PFSK-1 (cell line): ENCODE measurements around the gene PRR23A.

Experiments
- FOXP2 ChIP-seq: optimal IDR thresholded peaks from 2 replicates; pipeline ENCODE3; 2011; ENCODE audit warnings: borderline replicate concordance, control low read depth, inconsistent platforms; ENCODE audit not compliant: insufficient read depth; ENCODE audit errors: extremely low read length, extremely low read depth
- POLR2AphosphoS5 ChIP-seq: IDR thresholded peaks from 2 replicates; pipeline ENCODE4 v1.6.1; 2012; ENCODE audit warnings: low read depth, mild to moderate bottlenecking, control low read depth, low read length, moderate library complexity
- SIN3A ChIP-seq: IDR thresholded peaks from 2 replicates; pipeline ENCODE4 v1.6.1; 2012; ENCODE audit warnings: mild to moderate bottlenecking, low read length, moderate library complexity, borderline replicate concordance; ENCODE audit not compliant: insufficient read depth
- TAF1 ChIP-seq: IDR thresholded peaks from 2 replicates; pipeline ENCODE4 v1.6.1; 2012; ENCODE audit warnings: low read length, control low read depth, borderline replicate concordance; ENCODE audit not compliant: insufficient read depth
- TF ChIP-seq, protein P1 (sequence below), 2 experiments: IDR thresholded peaks; 2 replicates each; pipeline versions ENCODE4 v1.6.1 to v1.8.0; 2011 to 2012; ENCODE audit warnings: low read depth in 2 of 2, low read length in 2 of 2, control low read depth in 1 of 2, inconsistent platforms in 1 of 2, mild to moderate bottlenecking in 1 of 2, moderate library complexity in 1 of 2; ENCODE audit not compliant: insufficient read depth in 1 of 2

PRR23A gene

DNA sequence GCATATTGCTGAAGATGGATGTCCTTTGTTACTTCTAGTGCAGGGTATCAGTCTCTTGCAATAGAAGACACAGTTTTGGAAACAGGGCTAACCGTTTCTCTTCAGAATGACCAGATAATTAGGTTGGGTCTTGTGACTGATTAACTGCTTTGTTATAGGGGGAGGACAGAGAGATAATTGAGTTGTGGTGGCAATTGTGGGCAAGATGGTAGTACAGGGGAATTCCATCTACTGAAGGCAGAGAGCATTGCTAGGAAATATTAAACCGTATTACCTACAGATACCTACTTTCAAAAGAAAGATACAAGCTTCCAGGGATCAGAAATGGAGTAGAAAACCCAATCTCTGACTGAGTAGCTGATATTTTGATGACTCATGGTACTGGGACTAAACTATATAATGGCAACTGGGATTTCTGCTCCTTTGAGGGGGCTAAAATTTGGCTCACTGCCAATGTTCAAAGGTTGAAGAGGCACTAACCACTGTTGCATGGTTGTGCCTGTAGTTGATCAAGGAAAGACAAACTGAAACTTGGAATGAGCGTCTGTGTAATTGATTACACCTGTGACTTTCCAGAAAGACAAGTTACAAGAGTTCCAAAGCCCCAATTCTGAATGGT lies 10.5 kb upstream of the PRR23A start:
- TF ChIP-seq FOXP2: no peak
- no peak for TF ChIP-seq SIN3A
- no peak for TF ChIP-seq TAF1
- no peak for TF ChIP-seq POLR2AphosphoS5
- TF ChIP-seq, protein P1, sequence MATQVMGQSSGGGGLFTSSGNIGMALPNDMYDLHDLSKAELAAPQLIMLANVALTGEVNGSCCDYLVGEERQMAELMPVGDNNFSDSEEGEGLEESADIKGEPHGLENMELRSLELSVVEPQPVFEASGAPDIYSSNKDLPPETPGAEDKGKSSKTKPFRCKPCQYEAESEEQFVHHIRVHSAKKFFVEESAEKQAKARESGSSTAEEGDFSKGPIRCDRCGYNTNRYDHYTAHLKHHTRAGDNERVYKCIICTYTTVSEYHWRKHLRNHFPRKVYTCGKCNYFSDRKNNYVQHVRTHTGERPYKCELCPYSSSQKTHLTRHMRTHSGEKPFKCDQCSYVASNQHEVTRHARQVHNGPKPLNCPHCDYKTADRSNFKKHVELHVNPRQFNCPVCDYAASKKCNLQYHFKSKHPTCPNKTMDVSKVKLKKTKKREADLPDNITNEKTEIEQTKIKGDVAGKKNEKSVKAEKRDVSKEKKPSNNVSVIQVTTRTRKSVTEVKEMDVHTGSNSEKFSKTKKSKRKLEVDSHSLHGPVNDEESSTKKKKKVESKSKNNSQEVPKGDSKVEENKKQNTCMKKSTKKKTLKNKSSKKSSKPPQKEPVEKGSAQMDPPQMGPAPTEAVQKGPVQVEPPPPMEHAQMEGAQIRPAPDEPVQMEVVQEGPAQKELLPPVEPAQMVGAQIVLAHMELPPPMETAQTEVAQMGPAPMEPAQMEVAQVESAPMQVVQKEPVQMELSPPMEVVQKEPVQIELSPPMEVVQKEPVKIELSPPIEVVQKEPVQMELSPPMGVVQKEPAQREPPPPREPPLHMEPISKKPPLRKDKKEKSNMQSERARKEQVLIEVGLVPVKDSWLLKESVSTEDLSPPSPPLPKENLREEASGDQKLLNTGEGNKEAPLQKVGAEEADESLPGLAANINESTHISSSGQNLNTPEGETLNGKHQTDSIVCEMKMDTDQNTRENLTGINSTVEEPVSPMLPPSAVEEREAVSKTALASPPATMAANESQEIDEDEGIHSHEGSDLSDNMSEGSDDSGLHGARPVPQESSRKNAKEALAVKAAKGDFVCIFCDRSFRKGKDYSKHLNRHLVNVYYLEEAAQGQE (IDR thresholded peaks at IDR 0.05; ENCODE audit: insufficient read depth in 1 of 2, low read depth in 2 of 2, low read length in 2 of 2): no peak

DNA sequence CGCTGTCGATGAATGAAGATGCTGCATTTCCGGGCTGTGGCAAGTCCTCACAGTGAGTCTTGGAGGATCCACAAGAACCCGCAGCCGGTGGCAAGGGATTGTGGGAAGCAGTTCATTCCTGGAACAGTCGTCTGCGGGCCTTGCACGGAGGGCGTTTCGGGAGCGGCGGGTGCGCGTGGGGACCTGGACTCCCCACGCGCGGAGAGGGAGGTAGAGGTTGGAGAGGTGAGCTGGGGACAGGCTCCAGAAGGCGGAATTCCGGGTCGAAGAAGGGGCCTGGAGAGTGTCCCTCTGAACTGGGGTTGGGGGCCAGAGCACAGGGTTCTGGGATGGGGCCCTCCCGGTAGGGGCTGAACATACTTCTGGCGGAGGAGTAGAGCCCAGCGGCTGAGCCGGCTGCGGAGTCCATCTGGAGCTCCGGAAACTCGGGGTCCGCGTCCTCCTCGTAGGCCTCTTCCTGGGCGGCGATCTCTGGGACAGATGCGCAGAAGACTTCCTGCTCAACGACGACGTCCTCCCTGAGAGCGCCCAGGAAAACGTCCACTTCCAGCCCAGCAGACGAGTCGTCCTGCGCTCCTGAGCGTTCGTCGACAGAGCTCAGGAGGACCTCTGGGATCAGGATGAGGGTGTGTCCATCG lies 593 bp downstream of the PRR23A start:
- no peak for TF ChIP-seq TAF1
- TF ChIP-seq SIN3A: no peak
- TF ChIP-seq FOXP2: no peak
- TF ChIP-seq, protein P1 (IDR thresholded peaks at IDR 0.05; ENCODE audit: insufficient read depth in 1 of 2, low read depth in 2 of 2, low read length in 2 of 2): no peak
- no peak for TF ChIP-seq POLR2AphosphoS5

GRCh38 chr3:138995706-138996105 lies 10.4 kb downstream of the PRR23A start:
- TF ChIP-seq POLR2AphosphoS5: no peak
- TF ChIP-seq FOXP2: no peak
- TF ChIP-seq, protein P1 (IDR thresholded peaks at IDR 0.05; ENCODE audit: insufficient read depth in 1 of 2, low read depth in 2 of 2, low read length in 2 of 2): no peak

DNA sequence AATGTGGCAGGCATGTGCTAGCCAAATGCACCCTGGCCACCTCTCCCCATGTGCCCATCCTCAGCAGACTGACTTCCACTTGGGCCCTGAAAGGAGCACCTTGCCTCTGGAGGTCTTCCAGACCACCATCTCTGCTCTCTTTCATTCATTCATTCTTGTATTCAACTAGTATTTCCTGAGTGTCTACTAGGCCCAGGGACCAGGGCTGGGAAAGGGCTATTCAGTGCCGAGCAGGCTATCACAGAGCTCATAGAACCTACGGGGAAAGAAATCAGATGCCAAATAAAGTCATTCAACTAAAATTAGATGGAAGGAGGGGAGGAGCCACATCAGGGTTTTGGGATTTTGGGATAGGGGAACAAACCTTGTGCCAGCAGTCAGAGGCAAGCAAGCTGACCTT lies 18.9 kb downstream of the PRR23A start:
- TF ChIP-seq, protein P1 (IDR thresholded peaks at IDR 0.05; ENCODE audit: insufficient read depth in 1 of 2, low read depth in 2 of 2, low read length in 2 of 2): no peak
- no peak for TF ChIP-seq FOXP2
- TF ChIP-seq POLR2AphosphoS5: no peak
- no peak for TF ChIP-seq TAF1
- no peak for TF ChIP-seq SIN3A
